ENCODE results near the gene FHIP1A.

DNA sequence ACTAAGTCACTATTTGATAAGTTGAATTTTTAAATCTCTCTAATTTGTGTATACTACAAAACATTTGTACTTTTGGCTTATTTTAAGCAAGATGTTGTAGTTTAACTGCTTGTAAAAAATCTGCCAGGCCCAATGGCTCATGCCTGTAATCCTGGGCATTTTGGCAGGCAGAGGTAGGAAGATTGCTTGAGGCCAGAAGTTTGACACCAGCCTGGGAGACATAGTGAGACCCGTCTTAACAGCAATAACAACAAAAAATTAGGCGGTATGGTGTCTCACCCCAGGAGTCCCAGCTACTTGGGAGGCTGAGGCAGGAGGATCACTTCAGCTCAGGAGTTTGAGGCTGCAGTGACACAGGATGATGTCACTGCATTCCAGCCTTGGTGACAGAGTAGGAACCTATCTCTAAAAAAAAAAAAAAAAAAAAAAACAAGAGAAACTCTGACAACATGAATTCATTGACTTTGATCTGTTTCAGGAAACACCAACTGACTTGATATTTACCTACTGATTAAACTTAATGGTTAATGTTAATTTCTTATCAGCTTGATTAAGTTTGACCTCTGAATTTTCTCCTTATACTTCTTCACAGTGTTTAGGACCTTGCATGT is 8.9 kb downstream of the FHIP1A start:
- no peak for TF ChIP-seq POLR2AphosphoS5 (IDR thresholded peaks at IDR 0.05)
- TF ChIP-seq, protein P1, sequence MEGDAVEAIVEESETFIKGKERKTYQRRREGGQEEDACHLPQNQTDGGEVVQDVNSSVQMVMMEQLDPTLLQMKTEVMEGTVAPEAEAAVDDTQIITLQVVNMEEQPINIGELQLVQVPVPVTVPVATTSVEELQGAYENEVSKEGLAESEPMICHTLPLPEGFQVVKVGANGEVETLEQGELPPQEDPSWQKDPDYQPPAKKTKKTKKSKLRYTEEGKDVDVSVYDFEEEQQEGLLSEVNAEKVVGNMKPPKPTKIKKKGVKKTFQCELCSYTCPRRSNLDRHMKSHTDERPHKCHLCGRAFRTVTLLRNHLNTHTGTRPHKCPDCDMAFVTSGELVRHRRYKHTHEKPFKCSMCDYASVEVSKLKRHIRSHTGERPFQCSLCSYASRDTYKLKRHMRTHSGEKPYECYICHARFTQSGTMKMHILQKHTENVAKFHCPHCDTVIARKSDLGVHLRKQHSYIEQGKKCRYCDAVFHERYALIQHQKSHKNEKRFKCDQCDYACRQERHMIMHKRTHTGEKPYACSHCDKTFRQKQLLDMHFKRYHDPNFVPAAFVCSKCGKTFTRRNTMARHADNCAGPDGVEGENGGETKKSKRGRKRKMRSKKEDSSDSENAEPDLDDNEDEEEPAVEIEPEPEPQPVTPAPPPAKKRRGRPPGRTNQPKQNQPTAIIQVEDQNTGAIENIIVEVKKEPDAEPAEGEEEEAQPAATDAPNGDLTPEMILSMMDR (IDR thresholded peaks at IDR 0.05): no peak
- TF ChIP-seq POLR2A (IDR thresholded peaks at IDR 0.05): no peak

Measured in prostate gland (tissue), 2 donors.